Measurements from ENCODE around the gene RAD51D.

RAD51D gene

GRCh38 chr17:35089586-35090296 is 29.9 kb downstream of the RAD51D start:
- DNase-seq, result peak; percentile 62 to 73

- DNase-seq, result peak; percentile 86 to 92
Measured at GRCh38 chr17:35088881-35089585, 30.6 kb downstream of the RAD51D start.

GRCh38 chr17:35088356-35088880 is 31.2 kb downstream of the RAD51D start:
- DNase-seq, result peak; percentile 48 to 61

GRCh38 chr17:35087731-35088355 is 31.8 kb downstream of the RAD51D start:
- peak; percentile 64 to 68 for DNase-seq

GRCh38 chr17:35086931-35087573 is 32.6 kb downstream of the RAD51D start:
- DNase-seq, result no peak

- no peak for DNase-seq
Measured at GRCh38 chr17:35086164-35086563, 33.5 kb downstream of the RAD51D start.

GRCh38 chr17:35084987-35085386 is 34.7 kb downstream of the RAD51D start:
- no peak for DNase-seq

- DNase-seq, result no peak
Measured at GRCh38 chr17:35083071-35083470, 36.6 kb downstream of the RAD51D start.

- no peak for DNase-seq
Measured at GRCh38 chr17:35082073-35082657, 37.5 kb downstream of the RAD51D start.

- DNase-seq, result no peak
Measured at GRCh38 chr17:35081638-35082037, 38.0 kb downstream of the RAD51D start.

GRCh38 chr17:35080536-35080935 is 39.1 kb downstream of the RAD51D start:
- peak; percentile 41 to 50 for DNase-seq

- peak; percentile 44 to 47 for DNase-seq
Measured at GRCh38 chr17:35079547-35080423, 39.9 kb downstream of the RAD51D start.

GRCh38 chr17:35076874-35077273 is 42.8 kb downstream of the RAD51D start:
- DNase-seq, result no peak

GRCh38 chr17:35074711-35075707 is 44.7 kb downstream of the RAD51D start:
- no peak for DNase-seq

GRCh38 chr17:35073991-35074627 is 45.6 kb downstream of the RAD51D start:
- no peak for DNase-seq

GRCh38 chr17:35073183-35073790 is 46.4 kb downstream of the RAD51D start:
- DNase-seq, result no peak

- DNase-seq, result peak; percentile 30 to 45
Measured at GRCh38 chr17:35069311-35069710, 50.3 kb downstream of the RAD51D start.

- DNase-seq, result no peak
Measured at GRCh38 chr17:35068249-35068648, 51.4 kb downstream of the RAD51D start.

- DNase-seq, result no peak
Measured at GRCh38 chr17:35065880-35066279, 53.8 kb downstream of the RAD51D start.

Data from inflammatory macrophage (primary cell).